Fibroblast of mammary gland (primary cell): Measurements from ENCODE around the gene ADSS1.

Experiments
- DNase-seq: peaks from one replicate; pipeline ENCODE4 v3.0.0-alpha.2; 2010; ENCODE audit warnings: low read depth
- H3K4me3 ChIP-seq: 2 replicates; pipeline ENCODE4 v1.5.1; 2011; ENCODE audit warnings: low read depth, mild to moderate bottlenecking, low read length, moderate library complexity; ENCODE audit not compliant: control insufficient read depth
- TF ChIP-seq, protein P1 (sequence below): conservative IDR thresholded peaks from 2 replicates; pipeline ENCODE4 v1.5.1; 2011; ENCODE audit warnings: low read depth, low read length, inconsistent platforms; ENCODE audit not compliant: control insufficient read depth, insufficient read depth

The ADSS1 gene

GRCh38 chr14:104717137-104717536, 6.9 kb upstream of the ADSS1 start:
- TF ChIP-seq, protein P1, sequence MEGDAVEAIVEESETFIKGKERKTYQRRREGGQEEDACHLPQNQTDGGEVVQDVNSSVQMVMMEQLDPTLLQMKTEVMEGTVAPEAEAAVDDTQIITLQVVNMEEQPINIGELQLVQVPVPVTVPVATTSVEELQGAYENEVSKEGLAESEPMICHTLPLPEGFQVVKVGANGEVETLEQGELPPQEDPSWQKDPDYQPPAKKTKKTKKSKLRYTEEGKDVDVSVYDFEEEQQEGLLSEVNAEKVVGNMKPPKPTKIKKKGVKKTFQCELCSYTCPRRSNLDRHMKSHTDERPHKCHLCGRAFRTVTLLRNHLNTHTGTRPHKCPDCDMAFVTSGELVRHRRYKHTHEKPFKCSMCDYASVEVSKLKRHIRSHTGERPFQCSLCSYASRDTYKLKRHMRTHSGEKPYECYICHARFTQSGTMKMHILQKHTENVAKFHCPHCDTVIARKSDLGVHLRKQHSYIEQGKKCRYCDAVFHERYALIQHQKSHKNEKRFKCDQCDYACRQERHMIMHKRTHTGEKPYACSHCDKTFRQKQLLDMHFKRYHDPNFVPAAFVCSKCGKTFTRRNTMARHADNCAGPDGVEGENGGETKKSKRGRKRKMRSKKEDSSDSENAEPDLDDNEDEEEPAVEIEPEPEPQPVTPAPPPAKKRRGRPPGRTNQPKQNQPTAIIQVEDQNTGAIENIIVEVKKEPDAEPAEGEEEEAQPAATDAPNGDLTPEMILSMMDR: no peak
- no peak overlapping the region for H3K4me3 ChIP-seq
- DNase-seq: no peak

DNA sequence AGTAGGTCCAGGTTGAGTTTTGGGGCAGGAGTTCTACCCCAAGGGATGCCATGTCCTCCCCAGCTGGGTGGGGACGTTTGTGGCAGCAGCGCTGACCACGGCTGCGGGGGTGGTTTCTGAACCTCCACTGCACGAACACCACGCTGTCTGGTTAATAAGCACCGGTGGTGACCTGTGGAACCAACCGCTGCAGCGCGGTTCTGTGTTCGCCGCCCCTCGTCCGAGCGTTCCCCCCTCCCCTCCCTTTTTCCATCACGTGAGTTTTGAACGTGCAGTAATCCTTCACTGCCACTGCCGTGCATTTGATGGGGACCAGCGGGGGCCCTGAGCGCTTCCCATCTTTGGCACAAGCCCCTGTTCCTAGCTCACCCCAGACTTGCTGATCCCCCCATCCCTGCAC, 6.4 kb upstream of the ADSS1 start:
- no peak for DNase-seq
- no peak overlapping the region for H3K4me3 ChIP-seq
- TF ChIP-seq, protein P1: no peak

GRCh38 chr14:104718147-104718546, 5.9 kb upstream of the ADSS1 start:
- TF ChIP-seq, protein P1: no peak
- DNase-seq: no peak
- no peak overlapping the region for H3K4me3 ChIP-seq

- H3K4me3 ChIP-seq: no peak overlapping the region
- DNase-seq: no peak
- TF ChIP-seq, protein P1: no peak
Measured at GRCh38 chr14:104718871-104719270, 5.2 kb upstream of the ADSS1 start.

GRCh38 chr14:104719343-104719742, 4.7 kb upstream of the ADSS1 start:
- no peak for DNase-seq
- TF ChIP-seq, protein P1: no peak
- no peak overlapping the region for H3K4me3 ChIP-seq

GRCh38 chr14:104721505-104722431, 2.3 kb upstream of the ADSS1 start:
- DNase-seq: no peak
- TF ChIP-seq, protein P1: no peak
- H3K4me3 ChIP-seq: no peak overlapping the region
